Fibroblast of lung (primary cell): ENCODE measurements around the gene TRAPPC5. TPM values are rescaled to one million over a fixed set of nuclear protein-coding genes. Genes with fewer than 3 reads are reported as not detected.

Experiments used
- DNase-seq, 2 donors: peaks; one replicate each; pipeline versions ENCODE4 v3.0.0 to v3.0.0-alpha.2; 2010; ENCODE audit warnings: low read depth in 2 of 2
- H2AFZ ChIP-seq: 2 replicates; pipeline ENCODE4 v1.5.1; 2012; ENCODE audit warnings: low read length, control low read depth, inconsistent platforms
- H3K27ac ChIP-seq: 2 replicates; pipeline ENCODE4 v1.5.1; 2011; ENCODE audit warnings: low read length, control low read depth; ENCODE audit not compliant: insufficient read depth
- H3K27me3 ChIP-seq: 2 replicates; pipeline ENCODE4 v1.5.1; 2011; ENCODE audit warnings: mild to moderate bottlenecking, low read length; ENCODE audit not compliant: control insufficient read depth, insufficient read depth
- H3K36me3 ChIP-seq: 2 replicates; pipeline ENCODE4 v1.5.1; 2011; ENCODE audit warnings: low read length; ENCODE audit not compliant: control insufficient read depth, insufficient read depth
- H3K4me1 ChIP-seq: 2 replicates; pipeline ENCODE4 v1.5.1; 2011; ENCODE audit warnings: low read length; ENCODE audit not compliant: control insufficient read depth, insufficient read depth; ENCODE audit errors: extremely low read depth
- H3K4me2 ChIP-seq: 2 replicates; pipeline ENCODE4 v1.5.1; 2011; ENCODE audit warnings: low read length, control low read depth; ENCODE audit not compliant: insufficient read depth; ENCODE audit errors: extremely low read depth
- H3K4me3 ChIP-seq, 4 experiments: fragments of 200-600 bp in 1 of 4; sonication (generic) in 1 of 4; replicated peaks in 1 of 4; 2 replicates each; pipeline ENCODE4 v1.5.1; 2011 to 2016; ENCODE audit warnings: low read length in 4 of 4, low read depth in 3 of 4, mild to moderate bottlenecking in 3 of 4, control low read depth in 2 of 4, inconsistent platforms in 1 of 4, mixed read lengths in 1 of 4; ENCODE audit not compliant: insufficient read depth in 1 of 4; ENCODE audit errors: control extremely low read depth in 1 of 4
- H3K79me2 ChIP-seq: 2 replicates; pipeline ENCODE4 v1.5.1; 2012; ENCODE audit warnings: mild to moderate bottlenecking, low read length, inconsistent platforms; ENCODE audit not compliant: control insufficient read depth, insufficient read depth
- H3K9ac ChIP-seq: 2 replicates; pipeline ENCODE4 v1.5.1; 2011; ENCODE audit warnings: mild to moderate bottlenecking, low read length, control low read depth; ENCODE audit not compliant: insufficient read depth
- H3K9me3 ChIP-seq: 2 replicates; pipeline ENCODE4 v1.5.1; 2012; ENCODE audit warnings: low read depth, low read length; ENCODE audit not compliant: control insufficient read depth, insufficient read depth
- H4K20me1 ChIP-seq: 2 replicates; pipeline ENCODE4 v1.5.1; 2011; ENCODE audit warnings: low read length; ENCODE audit not compliant: control insufficient read depth, insufficient read depth; ENCODE audit errors: extremely low read depth
- EZH2 ChIP-seq: IDR thresholded peaks from 2 replicates; pipeline ENCODE4 v1.5.1; 2012; ENCODE audit warnings: low read length, control low read depth, mild to moderate bottlenecking; ENCODE audit errors: missing control alignments
- polyA plus RNA-seq, 2 donors: library from polyadenylated mRNA; depleted of rRNA in 1 of 2; stranded (reverse) in 1 of 2; unstranded in 1 of 2; fragments of >200 nt; gene quantifications; 2 replicates each; pipeline ENCODE4 v1.2.1, GENCODE V29; 2011 to 2012; ENCODE audit warnings: missing spikeins in 1 of 2
- total RNA-seq: library from RNA; depleted of rRNA; stranded (reverse); fragments of >200 nt; gene quantifications from 2 replicates; pipeline ENCODE4 v1.2.1, GENCODE V29; 2014
- TF ChIP-seq, protein P1 (sequence below), 2 donors: IDR thresholded peaks in 1 of 2; conservative IDR thresholded peaks in 1 of 2; 1 replicate in 1 of 2; 2 replicates in 1 of 2; pipeline ENCODE4 v1.5.1; 2011 to 2012; ENCODE audit warnings: low read length in 2 of 2, control low read depth in 1 of 2, inconsistent platforms in 1 of 2, low read depth in 1 of 2, mild to moderate bottlenecking in 1 of 2

Gene TRAPPC5
- total and polyA plus RNA-seq, 2 donors (not counting 1 experiment from before 2014, with no cell fraction given): 19.4 to 103 TPM

GRCh38 chr19:7657131-7657751 lies 23.4 kb upstream of the TRAPPC5 start:
- Histone ChIP-seq H3K36me3 (no peaks in the 10 kb centered on the region), H2AFZ (no peak overlapping the region), H3K27me3 (no peaks in the 10 kb centered on the region), H3K79me2 (no peaks in the 10 kb centered on the region), H3K4me3 (no peak overlapping the region), H3K9ac (no peak overlapping the region), H3K4me2 (no peak overlapping the region), H3K9me3 (no peaks in the 10 kb centered on the region), H3K4me1 (peaks cover 2% of the 10 kb centered on the region), H4K20me1 (no peaks in the 10 kb centered on the region), H3K27ac (no peak overlapping the region)
- DNase-seq: peak in 1 of 2 donors; percentile 8
- TF ChIP-seq, protein P1, sequence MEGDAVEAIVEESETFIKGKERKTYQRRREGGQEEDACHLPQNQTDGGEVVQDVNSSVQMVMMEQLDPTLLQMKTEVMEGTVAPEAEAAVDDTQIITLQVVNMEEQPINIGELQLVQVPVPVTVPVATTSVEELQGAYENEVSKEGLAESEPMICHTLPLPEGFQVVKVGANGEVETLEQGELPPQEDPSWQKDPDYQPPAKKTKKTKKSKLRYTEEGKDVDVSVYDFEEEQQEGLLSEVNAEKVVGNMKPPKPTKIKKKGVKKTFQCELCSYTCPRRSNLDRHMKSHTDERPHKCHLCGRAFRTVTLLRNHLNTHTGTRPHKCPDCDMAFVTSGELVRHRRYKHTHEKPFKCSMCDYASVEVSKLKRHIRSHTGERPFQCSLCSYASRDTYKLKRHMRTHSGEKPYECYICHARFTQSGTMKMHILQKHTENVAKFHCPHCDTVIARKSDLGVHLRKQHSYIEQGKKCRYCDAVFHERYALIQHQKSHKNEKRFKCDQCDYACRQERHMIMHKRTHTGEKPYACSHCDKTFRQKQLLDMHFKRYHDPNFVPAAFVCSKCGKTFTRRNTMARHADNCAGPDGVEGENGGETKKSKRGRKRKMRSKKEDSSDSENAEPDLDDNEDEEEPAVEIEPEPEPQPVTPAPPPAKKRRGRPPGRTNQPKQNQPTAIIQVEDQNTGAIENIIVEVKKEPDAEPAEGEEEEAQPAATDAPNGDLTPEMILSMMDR (conservative IDR thresholded peaks at IDR 0.05 in 1 of 2, IDR thresholded peaks at IDR 0.05 in 1 of 2; ENCODE audit: low read depth in 1 of 2, low read length in 2 of 2): no peak
- no peak for TF ChIP-seq EZH2

DNA sequence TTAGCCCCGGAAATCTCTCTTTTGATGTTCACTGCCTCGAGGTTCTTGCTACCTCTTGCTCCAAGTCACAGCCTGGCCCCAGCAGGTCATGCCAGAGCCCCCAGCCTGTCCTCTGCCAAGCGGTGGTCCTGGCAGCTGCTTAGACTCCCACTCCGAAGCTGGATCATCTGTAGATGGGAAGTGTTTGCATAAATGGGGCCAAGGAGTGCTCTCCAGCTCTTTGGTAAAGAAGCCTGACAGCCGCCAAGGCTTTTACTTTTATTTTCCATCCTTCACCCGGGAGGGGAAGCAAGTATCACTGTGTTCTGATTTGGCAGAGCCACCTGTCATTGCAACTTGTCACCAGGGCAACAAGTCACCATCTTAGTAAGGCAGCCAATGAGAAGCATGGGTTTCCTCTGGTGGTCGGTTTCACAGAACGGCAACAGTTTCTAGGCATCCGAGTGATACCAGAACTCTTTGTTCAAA lies 22.4 kb upstream of the TRAPPC5 start:
- Histone ChIP-seq H3K9me3 (no peaks in the 10 kb centered on the region), H3K4me2 (no peak overlapping the region), H3K79me2 (no peaks in the 10 kb centered on the region), H3K4me3 (no peak overlapping the region), H3K27ac (no peak overlapping the region), H3K9ac (no peak overlapping the region), H4K20me1 (no peaks in the 10 kb centered on the region), H3K36me3 (no peaks in the 10 kb centered on the region), H3K4me1 (no peaks in the 10 kb centered on the region), H3K27me3 (no peaks in the 10 kb centered on the region), H2AFZ (no peak overlapping the region)
- DNase-seq: no peak
- TF ChIP-seq, protein P1 (conservative IDR thresholded peaks at IDR 0.05 in 1 of 2, IDR thresholded peaks at IDR 0.05 in 1 of 2; ENCODE audit: low read depth in 1 of 2, low read length in 2 of 2): no peak
- TF ChIP-seq EZH2: no peak

DNA sequence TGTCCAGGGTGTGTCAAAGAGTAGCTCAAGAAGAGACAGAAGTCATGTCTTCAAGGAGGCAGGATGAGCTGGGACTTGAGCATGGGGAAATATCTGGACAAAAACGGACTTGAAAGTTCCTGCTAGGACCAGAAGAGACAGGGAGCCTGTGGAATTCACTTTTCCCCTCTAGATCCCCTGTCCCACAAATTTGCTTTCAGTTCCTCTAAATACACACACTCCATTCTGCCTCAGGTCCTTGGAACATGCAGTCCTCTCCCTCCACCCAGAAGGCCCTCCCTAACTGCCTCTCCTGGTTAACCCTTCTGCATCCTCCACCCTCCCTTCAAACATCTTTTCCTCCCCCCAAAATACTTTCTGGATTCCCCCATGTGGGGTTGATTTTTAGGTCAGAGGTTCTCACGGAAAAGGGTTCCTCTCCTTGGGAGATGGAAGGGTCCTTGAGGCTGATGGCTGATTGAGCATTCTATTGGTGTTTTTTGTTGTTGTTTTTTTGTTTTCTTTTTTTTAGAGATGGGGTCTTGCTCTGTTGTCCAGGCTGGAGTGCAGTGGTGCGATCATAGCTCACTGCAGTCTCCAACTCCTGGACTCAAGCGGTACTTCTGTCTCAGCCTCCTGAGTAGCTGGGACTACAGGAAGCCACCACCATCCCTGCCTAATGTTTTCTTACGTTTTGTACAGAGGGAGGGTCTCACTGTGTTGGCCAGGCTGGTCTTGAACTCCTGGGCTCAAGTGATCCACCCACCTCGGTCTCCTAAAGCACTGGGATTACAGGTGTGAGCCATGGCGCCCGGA lies 18.7 kb upstream of the TRAPPC5 start:
- H3K27ac ChIP-seq: no peak overlapping the region
- H4K20me1 ChIP-seq: no peaks in the 10 kb centered on the region
- H2AFZ ChIP-seq: no peak overlapping the region
- H3K4me3 ChIP-seq: no peak overlapping the region
- H3K9me3 ChIP-seq: no peaks in the 10 kb centered on the region
- H3K79me2 ChIP-seq: no peaks in the 10 kb centered on the region
- no peak for DNase-seq
- no peak for TF ChIP-seq EZH2
- TF ChIP-seq, protein P1 (conservative IDR thresholded peaks at IDR 0.05 in 1 of 2, IDR thresholded peaks at IDR 0.05 in 1 of 2; ENCODE audit: low read depth in 1 of 2, low read length in 2 of 2): no peak
- H3K9ac ChIP-seq: no peak overlapping the region
- H3K27me3 ChIP-seq: no peaks in the 10 kb centered on the region
- H3K4me2 ChIP-seq: no peak overlapping the region
- no peaks in the 10 kb centered on the region for H3K4me1 ChIP-seq
- H3K36me3 ChIP-seq: no peaks in the 10 kb centered on the region
